Ramos (cell line): ENCODE data around the gene NLGN4X.

Experiments used
- in situ Hi-C: fragments of 300-500 bp; cut with MboI; formaldehyde crosslinking; loops from one replicate; pipeline ENCODE4 v1.14.3; 2022; ENCODE audit warnings: low sequenced_read_pairs; ENCODE audit not compliant: unreplicated experiment

The NLGN4X gene

GRCh38 chrX:6024204-6024603 lies 204.5 kb downstream of the NLGN4X start:
- in situ Hi-C loops: loop anchor here (10.0 kb wide), 1 partner anchor 201 kb away; the partner anchor contains the start of gene NLGN4X

- in situ Hi-C loops: loop anchor here (10.0 kb wide), 1 partner anchor 203 kb away; the partner anchor contains the start of gene NLGN4X
These were observed 207.2 kb downstream of the NLGN4X start for GRCh38 chrX:6021316-6022091.

- in situ Hi-C loops: no loop called here
These were observed 209.6 kb downstream of the NLGN4X start for GRCh38 chrX:6019076-6019475.

GRCh38 chrX:6015423-6015822 lies 213.2 kb downstream of the NLGN4X start:
- in situ Hi-C loops: no loop called here

GRCh38 chrX:6012357-6012756 lies 216.3 kb downstream of the NLGN4X start:
- in situ Hi-C loops: no loop called here

- in situ Hi-C loops: no loop called here
These were observed 222.8 kb downstream of the NLGN4X start for GRCh38 chrX:6005856-6006255.

GRCh38 chrX:6004529-6004928 lies 224.1 kb downstream of the NLGN4X start:
- in situ Hi-C loops: no loop called here

- in situ Hi-C loops: no loop called here
These were observed 226.6 kb downstream of the NLGN4X start for GRCh38 chrX:6002056-6002455.

- in situ Hi-C loops: no loop called here
These were observed 229.8 kb downstream of the NLGN4X start for GRCh38 chrX:5998901-5999300.

- in situ Hi-C loops: no loop called here
These were observed 230.2 kb downstream of the NLGN4X start for GRCh38 chrX:5998456-5998855.

GRCh38 chrX:5991393-5991792 lies 237.3 kb downstream of the NLGN4X start:
- in situ Hi-C loops: no loop called here

GRCh38 chrX:5979338-5979737 lies 249.3 kb downstream of the NLGN4X start:
- in situ Hi-C loops: no loop called here

- in situ Hi-C loops: no loop called here
These were observed 252.3 kb downstream of the NLGN4X start for GRCh38 chrX:5976332-5976731.

- in situ Hi-C loops: no loop called here
These were observed 257.4 kb downstream of the NLGN4X start for GRCh38 chrX:5971300-5971699.

GRCh38 chrX:5965406-5965805 lies 263.3 kb downstream of the NLGN4X start:
- in situ Hi-C loops: no loop called here

- in situ Hi-C loops: no loop called here
These were observed 269.4 kb downstream of the NLGN4X start for GRCh38 chrX:5959286-5959685.

- in situ Hi-C loops: no loop called here
These were observed 270.1 kb downstream of the NLGN4X start for GRCh38 chrX:5958523-5958922.

- in situ Hi-C loops: no loop called here
These were observed 271.2 kb downstream of the NLGN4X start for GRCh38 chrX:5957506-5957905.

- in situ Hi-C loops: no loop called here
These were observed 292.2 kb downstream of the NLGN4X start for GRCh38 chrX:5936438-5936837.

- in situ Hi-C loops: no loop called here
These were observed 300.4 kb downstream of the NLGN4X start for GRCh38 chrX:5928224-5928623.

GRCh38 chrX:5916945-5917344 lies 311.7 kb downstream of the NLGN4X start:
- in situ Hi-C loops: no loop called here

- in situ Hi-C loops: no loop called here
These were observed 312.9 kb downstream of the NLGN4X start for GRCh38 chrX:5915783-5916182.
